ENCODE measurements around the gene SLC38A3. TPM values are rescaled to one million over a fixed set of nuclear protein-coding genes. Genes with fewer than 3 reads are reported as not detected.

The SLC38A3 gene
- total and polyA plus RNA-seq, 2 donors (not counting 1 experiment from before 2014, with no cell fraction given) = not detected

GRCh38 chr3:50226888-50227389 lies 21.9 kb downstream of the SLC38A3 start:
- Histone ChIP-seq H3K79me2 (ENCODE audit: control insufficient read depth, insufficient read depth, low read length) (peaks cover 33% of the 10 kb centered on the region), H3K9me3 (ENCODE audit: control extremely low read depth in 1 of 3, control insufficient read depth in 2 of 3, insufficient read depth in 1 of 3, low read length in 2 of 3) (no peaks in the 10 kb centered on the region), H3K27ac (ENCODE audit: low read length in 2 of 2) (peak overlapping the region; percentile 33 to 47), H3K4me2 (replicated peaks; ENCODE audit: low read depth, low read length, poor library complexity, severe bottlenecking) (peak overlapping the region; percentile 97), H3K27me3 (replicated peaks in 1 of 4; ENCODE audit: control extremely low read depth in 1 of 4, control insufficient read depth in 3 of 4, insufficient read depth in 4 of 4, low read length in 3 of 4) (no peaks in the 10 kb centered on the region), H3K9ac (ENCODE audit: low read length) (peak overlapping the region; percentile 68), H3K4me3 (ENCODE audit: control extremely low read depth in 1 of 5, extremely low read depth in 1 of 5, insufficient read depth in 1 of 5, low read depth in 2 of 5, low read length in 4 of 5) (peak overlapping the region; percentile 52 to 82 (median 69)), H4K20me1 (ENCODE audit: control insufficient read depth, insufficient read depth, low read length, poor library complexity, severe bottlenecking) (no peaks in the 10 kb centered on the region), H2AFZ (ENCODE audit: insufficient read depth, low read depth, low read length, poor library complexity, severe bottlenecking) (peak overlapping the region; percentile 91), H3K36me3 (replicated peaks in 1 of 2; ENCODE audit: control extremely low read depth in 1 of 2, control insufficient read depth in 1 of 2, extremely low read depth in 1 of 2, insufficient read depth in 2 of 2, low read length in 1 of 2) (no peaks in the 10 kb centered on the region), H3K4me1 (ENCODE audit: control insufficient read depth in 2 of 2, insufficient read depth in 2 of 2, low read length in 2 of 2) (peaks cover 25 to 51% of the 10 kb centered on the region in 2 donors)
- no peak for TF ChIP-seq EZH2 (IDR thresholded peaks at IDR 0.05; ENCODE audit: borderline replicate concordance, insufficient read depth, low read depth, low read length, poor library complexity, severe bottlenecking)
- TF ChIP-seq CTCF (IDR thresholded peaks at IDR 0.05) = no peak
- ChIA-PET POLR2A (interaction anchor here (0.6 to 3.1 kb wide), 11 partner anchors 9 to 366 kb away, joined by 3 to 16 read pairs (median 5); partner anchors contain the start of gene GNAI2), CTCF (interaction anchor here (0.7 to 22.2 kb wide), 17 partner anchors 10 to 110 kb away, joined by 3 to 596 read pairs (median 7); partner anchors contain the start of genes GNAI2, GNAT1 and IFRD2)
- WGBS (ENCODE audit: insufficient coverage) = 0% methylated on average over 40 of the region's 40 CpGs
- intact Hi-C loops (cut with micrococcal nuclease) = loop anchor here (1.0 to 5.0 kb wide), 10 partner anchors 8 to 425 kb away; partner anchors contain the start of genes IFRD2, INKA1, RBM5 and SEMA3F
- ATAC-seq (ENCODE audit: low read depth) = peak; percentile 2
- Mint-ChIP-seq H3K9me3 (ENCODE audit: insufficient read depth) (no peaks in the 10 kb centered on the region), H3K27ac (peak overlapping the region; percentile 88), H3K4me1 (peaks cover 45% of the 10 kb centered on the region), H3K27me3 (peaks cover 4% of the 10 kb centered on the region), H3K4me3 (peak overlapping the region; percentile 96)
- DNase-seq = no peak

Measured in B cell (primary cell).